Testis (tissue), 3 donors: Measurements from ENCODE around the gene KRT14. TPM values are rescaled to one million over a fixed set of nuclear protein-coding genes. Genes with fewer than 3 reads are reported as not detected.

ENCODE experiments used
- DNase-seq: peaks from one replicate; pipeline ENCODE4 v3.0.0-alpha.2; 2019
- H3K27ac ChIP-seq, 2 donors: fragments of 200-600 bp; sonication (generic); one replicate each; pipeline ENCODE4 v1.5.1; 2019
- H3K27me3 ChIP-seq: fragments of 200-600 bp; sonication (generic); one replicate; pipeline ENCODE4 v1.5.1; 2019
- H3K36me3 ChIP-seq: fragments of 200-600 bp; sonication (generic); one replicate; pipeline ENCODE4 v1.5.1; 2017; ENCODE audit warnings: low read depth; ENCODE audit errors: missing control alignments
- H3K4me1 ChIP-seq: fragments of 200-600 bp; sonication (generic); one replicate; pipeline ENCODE4 v1.5.1; 2019
- H3K4me3 ChIP-seq, 2 donors: fragments of 200-600 bp; sonication (generic); one replicate each; pipeline ENCODE4 v1.5.1; 2017 to 2019
- H3K9me3 ChIP-seq: fragments of 200-600 bp; sonication (generic); one replicate; pipeline ENCODE4 v1.5.1; 2017
- POLR2A ChIP-seq: fragments of 450-650 bp; IDR thresholded peaks from one replicate; pipeline ENCODE4 v1.6.1; 2017; ENCODE audit warnings: antibody characterized with exemption, mild to moderate bottlenecking, moderate library complexity
- WGBS, 2 donors: methylation state at CpG; one replicate each; pipeline ENCODE4 v1.1.5; 2018; 5-methylcytosine and 5-hydroxymethylcytosine counted together
- intact Hi-C: fragments of 100-400 bp; cut with DNase I; formaldehyde crosslinking; loops from one replicate; pipeline ENCODE4 v1.15.1; 2023; ENCODE audit warnings: low total_unique reads
- polyA plus RNA-seq: library from polyadenylated mRNA; stranded (reverse); fragments of 350-450 nt; fragmentation: Illumina TruSeq; extraction: RNeasy Lipid Tissue Mini Kit (QIAGEN cat#74804); gene quantifications from one replicate; pipeline ENCODE4 v1.2.3, GENCODE V29; 2014; ENCODE audit warnings: low read depth, low replicate concordance; ENCODE audit not compliant: insufficient read depth
- total RNA-seq, 2 donors: library from RNA; depleted of rRNA; stranded (reverse); fragments of >200 nt; gene quantifications; one replicate each; pipeline ENCODE4 v1.2.3, GENCODE V29; 2016
- TF ChIP-seq, protein P1 (sequence below), 3 experiments: fragments of 450-650 bp in 2 of 3; fragments of 200-600 bp in 1 of 3; sonication (generic) in 1 of 3; IDR thresholded peaks; one replicate each; pipeline ENCODE4 v1.5.1; 2016 to 2019; ENCODE audit warnings: antibody characterized with exemption in 3 of 3, mild to moderate bottlenecking in 2 of 3, moderate library complexity in 1 of 3

KRT14 gene
- total and polyA plus RNA-seq, 3 donors from 2014 or later, result 0.24 to 0.37 TPM; not detected in 1

DNA sequence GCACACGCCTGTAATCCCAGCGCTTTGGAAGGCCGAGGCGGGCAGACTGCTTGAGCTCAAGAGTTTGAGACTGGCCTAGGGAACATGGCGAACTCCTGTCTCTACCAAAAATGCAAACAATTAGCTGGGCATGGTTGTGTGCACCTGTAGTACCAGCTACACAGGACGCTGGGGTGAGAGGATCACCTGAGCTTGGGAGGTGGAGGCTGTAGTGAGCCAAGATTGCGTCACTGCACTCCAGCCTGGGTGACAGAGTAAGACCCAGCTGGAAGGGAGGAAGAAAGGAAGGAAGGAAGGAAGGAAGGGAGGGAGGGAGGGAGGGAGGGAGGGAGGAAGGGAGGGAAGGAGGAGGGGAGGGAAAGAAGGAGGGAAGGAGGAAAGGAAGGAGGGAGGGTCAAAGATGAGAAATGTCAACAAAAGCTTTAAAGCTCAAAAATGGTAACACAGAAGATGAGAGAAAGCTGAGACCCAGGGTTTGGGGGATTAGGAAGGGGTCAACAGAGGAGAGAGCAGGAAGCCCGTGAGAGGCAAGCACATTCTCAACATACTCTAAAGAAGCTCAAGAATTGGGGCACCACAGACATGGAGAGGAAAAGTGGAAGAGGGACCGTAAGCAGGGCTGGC lies 53.6 kb downstream of the KRT14 start:
- Histone ChIP-seq H3K9me3 (no peaks in the 10 kb centered on the region), H3K27me3 (no peaks in the 10 kb centered on the region), H3K4me3 (no peak overlapping the region), H3K36me3 (no peaks in the 10 kb centered on the region), H3K4me1 (peaks cover 12% of the 10 kb centered on the region), H3K27ac (no peak overlapping the region)
- DNase-seq, result no peak
- intact Hi-C loops, result no loop called here
- WGBS, 2 donors, result 90 to 93% methylated on average over 9 of the region's 9 CpGs
- no peak for TF ChIP-seq POLR2A
- TF ChIP-seq, protein P1, sequence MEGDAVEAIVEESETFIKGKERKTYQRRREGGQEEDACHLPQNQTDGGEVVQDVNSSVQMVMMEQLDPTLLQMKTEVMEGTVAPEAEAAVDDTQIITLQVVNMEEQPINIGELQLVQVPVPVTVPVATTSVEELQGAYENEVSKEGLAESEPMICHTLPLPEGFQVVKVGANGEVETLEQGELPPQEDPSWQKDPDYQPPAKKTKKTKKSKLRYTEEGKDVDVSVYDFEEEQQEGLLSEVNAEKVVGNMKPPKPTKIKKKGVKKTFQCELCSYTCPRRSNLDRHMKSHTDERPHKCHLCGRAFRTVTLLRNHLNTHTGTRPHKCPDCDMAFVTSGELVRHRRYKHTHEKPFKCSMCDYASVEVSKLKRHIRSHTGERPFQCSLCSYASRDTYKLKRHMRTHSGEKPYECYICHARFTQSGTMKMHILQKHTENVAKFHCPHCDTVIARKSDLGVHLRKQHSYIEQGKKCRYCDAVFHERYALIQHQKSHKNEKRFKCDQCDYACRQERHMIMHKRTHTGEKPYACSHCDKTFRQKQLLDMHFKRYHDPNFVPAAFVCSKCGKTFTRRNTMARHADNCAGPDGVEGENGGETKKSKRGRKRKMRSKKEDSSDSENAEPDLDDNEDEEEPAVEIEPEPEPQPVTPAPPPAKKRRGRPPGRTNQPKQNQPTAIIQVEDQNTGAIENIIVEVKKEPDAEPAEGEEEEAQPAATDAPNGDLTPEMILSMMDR (IDR thresholded peaks at IDR 0.05), result no peak

Other genes with a start within 250 kb of the KRT14 start
- 1 to 10 TPM in 1 of 2 donors, under 1 TPM in 1; 0.50 to 3.1 TPM for gene KRT33A, start 236.1 kb downstream of the KRT14 start, total RNA-seq
- gene KRT33A, start 236.1 kb downstream of the KRT14 start, polyA plus RNA-seq, result 2.3 TPM
- gene KRT33B, start 217.1 kb downstream of the KRT14 start, total RNA-seq, result under 1 TPM in 1 of 2 donors, not detected in 1; 0.25 TPM
- not detected for gene KRT33B, start 217.1 kb downstream of the KRT14 start, polyA plus RNA-seq
- gene KRT34, start 204.6 kb downstream of the KRT14 start, total RNA-seq, result under 1 TPM; 0.50 to 0.55 TPM
- 1.2 TPM for gene KRT34, start 204.6 kb downstream of the KRT14 start, polyA plus RNA-seq
- under 1 TPM in 1 of 2 donors, not detected in 1; 0.74 TPM for gene KRT31, start 189.3 kb downstream of the KRT14 start, total RNA-seq
- 0.53 TPM for gene KRT31, start 189.3 kb downstream of the KRT14 start, polyA plus RNA-seq
- not detected for gene KRT37, start 162.3 kb downstream of the KRT14 start, total RNA-seq
- gene KRT37, start 162.3 kb downstream of the KRT14 start, polyA plus RNA-seq, result not detected
- gene KRT38, start 145.9 kb downstream of the KRT14 start, total RNA-seq, result not detected
- not detected for gene KRT38, start 145.9 kb downstream of the KRT14 start, polyA plus RNA-seq
- under 1 TPM in 1 of 2 donors, not detected in 1; 0.19 TPM for gene KRT32, start 119.5 kb downstream of the KRT14 start, total RNA-seq
- gene KRT32, start 119.5 kb downstream of the KRT14 start, polyA plus RNA-seq, result not detected
- not detected for gene KRT35, start 105.7 kb downstream of the KRT14 start, total RNA-seq
- 0.18 TPM for gene KRT35, start 105.7 kb downstream of the KRT14 start, polyA plus RNA-seq
- gene KRT36, start 97.0 kb downstream of the KRT14 start, total RNA-seq, result under 1 TPM; 0.24 to 0.43 TPM
- 0.24 TPM for gene KRT36, start 97.0 kb downstream of the KRT14 start, polyA plus RNA-seq
- gene KRT13, start 81.3 kb downstream of the KRT14 start, total RNA-seq, result 1 to 10 TPM; 2.4 to 7.7 TPM
- 21.4 TPM for gene KRT13, start 81.3 kb downstream of the KRT14 start, polyA plus RNA-seq
- gene KRT15, start 68.0 kb downstream of the KRT14 start, total RNA-seq, result 10 to 100 TPM in 1 of 2 donors, 1 to 10 TPM in 1; 5.8 to 19.4 TPM
- 21.7 TPM for gene KRT15, start 68.0 kb downstream of the KRT14 start, polyA plus RNA-seq
- 1 to 10 TPM; 3.9 to 5.5 TPM for gene KRT19, start 58.6 kb downstream of the KRT14 start, total RNA-seq
- gene KRT19, start 58.6 kb downstream of the KRT14 start, polyA plus RNA-seq, result 49.5 TPM
- under 1 TPM in 1 of 2 donors, not detected in 1; 0.43 TPM for gene KRT9, start 14.8 kb downstream of the KRT14 start, total RNA-seq
- 0.29 TPM for gene KRT9, start 14.8 kb downstream of the KRT14 start, polyA plus RNA-seq
- not detected for gene KRT16, start 25.9 kb upstream of the KRT14 start, total RNA-seq
- not detected for gene KRT16, start 25.9 kb upstream of the KRT14 start, polyA plus RNA-seq
- 10 to 100 TPM; 13.3 to 26.0 TPM for gene KRT17, start 37.7 kb upstream of the KRT14 start, total RNA-seq
- gene KRT17, start 37.7 kb upstream of the KRT14 start, polyA plus RNA-seq, result 12.2 TPM
- 100 to 1,000 TPM; 274 to 338 TPM for gene EIF1, start 102.0 kb upstream of the KRT14 start, total RNA-seq
- gene EIF1, start 102.0 kb upstream of the KRT14 start, polyA plus RNA-seq, result 1,078 TPM
- gene GAST, start 125.4 kb upstream of the KRT14 start, total RNA-seq, result not detected
- not detected for gene GAST, start 125.4 kb upstream of the KRT14 start, polyA plus RNA-seq
- 1 to 10 TPM; 2.9 to 5.3 TPM for gene HAP1, start 147.7 kb upstream of the KRT14 start, total RNA-seq
- 1.9 TPM for gene HAP1, start 147.7 kb upstream of the KRT14 start, polyA plus RNA-seq
- gene JUP, start 199.8 kb upstream of the KRT14 start, total RNA-seq, result 10 to 100 TPM; 36.8 to 38.9 TPM
- gene JUP, start 199.8 kb upstream of the KRT14 start, polyA plus RNA-seq, result 22.5 TPM
- gene P3H4, start 225.1 kb upstream of the KRT14 start, total RNA-seq, result 10 to 100 TPM in 1 of 2 donors, 1 to 10 TPM in 1; 9.9 to 13.9 TPM
- 6.9 TPM for gene P3H4, start 225.1 kb upstream of the KRT14 start, polyA plus RNA-seq
- gene FKBP10, start 226.1 kb upstream of the KRT14 start, total RNA-seq, result 10 to 100 TPM; 31.4 to 36.5 TPM
- gene FKBP10, start 226.1 kb upstream of the KRT14 start, polyA plus RNA-seq, result 37.8 TPM
- gene NT5C3B, start 249.3 kb upstream of the KRT14 start, total RNA-seq, result 10 to 100 TPM; 61.9 to 74.3 TPM
- gene NT5C3B, start 249.3 kb upstream of the KRT14 start, polyA plus RNA-seq, result 214 TPM